Coronary artery (tissue), 2 donors: ENCODE data around the gene FGFR1OP2.

Experiments used
- DNase-seq: peaks from one replicate; pipeline ENCODE4 v3.0.0-alpha.2; 2017; ENCODE audit warnings: low spot score
- H3K27ac ChIP-seq, 2 donors: fragments of 200-600 bp; sonication (generic); one replicate each; pipeline ENCODE4 v1.5.1; 2016 to 2019
- H3K4me3 ChIP-seq: fragments of 200-600 bp; sonication (generic); 2 replicates; pipeline ENCODE4 v1.5.1; 2016; ENCODE audit warnings: mild to moderate bottlenecking, moderate library complexity
- TF ChIP-seq, protein P1 (sequence below): fragments of 200-600 bp; sonication (generic); IDR thresholded peaks from one replicate; pipeline ENCODE4 v1.5.1; 2019; ENCODE audit warnings: antibody characterized with exemption

Gene FGFR1OP2

DNA sequence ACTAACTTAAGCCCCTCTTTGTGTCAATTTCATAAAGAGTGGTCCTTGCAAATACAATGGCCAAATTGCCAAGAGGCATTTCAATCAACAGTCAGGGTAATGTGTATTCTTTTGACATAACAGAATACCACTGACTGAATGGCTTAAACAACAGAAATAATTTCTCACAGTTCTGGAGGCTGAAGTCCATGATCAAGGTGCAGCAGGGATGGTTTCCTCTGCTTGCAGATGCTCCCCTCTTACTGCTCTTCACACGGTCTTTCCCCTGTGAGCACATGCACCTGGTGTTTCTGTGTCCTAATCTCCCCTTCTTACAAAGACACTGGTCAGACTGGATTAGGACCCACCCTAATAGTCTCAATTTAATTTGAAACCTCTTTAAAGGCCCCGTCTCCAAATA, 31.9 kb downstream of the FGFR1OP2 start:
- TF ChIP-seq, protein P1, sequence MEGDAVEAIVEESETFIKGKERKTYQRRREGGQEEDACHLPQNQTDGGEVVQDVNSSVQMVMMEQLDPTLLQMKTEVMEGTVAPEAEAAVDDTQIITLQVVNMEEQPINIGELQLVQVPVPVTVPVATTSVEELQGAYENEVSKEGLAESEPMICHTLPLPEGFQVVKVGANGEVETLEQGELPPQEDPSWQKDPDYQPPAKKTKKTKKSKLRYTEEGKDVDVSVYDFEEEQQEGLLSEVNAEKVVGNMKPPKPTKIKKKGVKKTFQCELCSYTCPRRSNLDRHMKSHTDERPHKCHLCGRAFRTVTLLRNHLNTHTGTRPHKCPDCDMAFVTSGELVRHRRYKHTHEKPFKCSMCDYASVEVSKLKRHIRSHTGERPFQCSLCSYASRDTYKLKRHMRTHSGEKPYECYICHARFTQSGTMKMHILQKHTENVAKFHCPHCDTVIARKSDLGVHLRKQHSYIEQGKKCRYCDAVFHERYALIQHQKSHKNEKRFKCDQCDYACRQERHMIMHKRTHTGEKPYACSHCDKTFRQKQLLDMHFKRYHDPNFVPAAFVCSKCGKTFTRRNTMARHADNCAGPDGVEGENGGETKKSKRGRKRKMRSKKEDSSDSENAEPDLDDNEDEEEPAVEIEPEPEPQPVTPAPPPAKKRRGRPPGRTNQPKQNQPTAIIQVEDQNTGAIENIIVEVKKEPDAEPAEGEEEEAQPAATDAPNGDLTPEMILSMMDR = no peak
- DNase-seq = no peak
- H3K4me3 ChIP-seq = no peak overlapping the region
- no peak overlapping the region for H3K27ac ChIP-seq

GRCh38 chr12:26971963-26972362, 33.7 kb downstream of the FGFR1OP2 start:
- DNase-seq = no peak
- TF ChIP-seq, protein P1 = no peak
- H3K27ac ChIP-seq = no peak overlapping the region
- no peak overlapping the region for H3K4me3 ChIP-seq

DNA sequence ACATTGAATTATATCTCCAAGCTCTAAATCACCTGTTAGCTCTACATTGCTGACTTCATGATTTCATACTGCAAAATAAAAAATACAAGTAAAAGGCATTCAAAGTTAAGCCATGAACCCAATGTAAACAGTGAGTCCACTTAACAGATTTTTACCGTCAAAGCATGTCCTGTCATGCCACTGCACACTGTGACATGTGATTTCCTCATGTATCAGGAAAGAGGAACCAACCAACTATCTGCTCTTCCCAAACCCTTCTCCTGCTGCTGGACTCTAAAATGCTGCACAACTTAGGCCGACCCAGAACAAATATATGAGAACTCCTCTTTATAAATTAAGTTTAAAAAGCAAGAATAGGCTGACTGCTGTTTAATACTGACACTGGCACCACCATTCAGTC, 38.4 kb downstream of the FGFR1OP2 start:
- no peak overlapping the region for H3K27ac ChIP-seq
- no peak overlapping the region for H3K4me3 ChIP-seq
- TF ChIP-seq, protein P1 = no peak
- no peak for DNase-seq

- no peak overlapping the region for H3K27ac ChIP-seq
- TF ChIP-seq, protein P1 = no peak
- no peak for DNase-seq
These were observed 40.5 kb downstream of the FGFR1OP2 start for GRCh38 chr12:26978801-26979200.

DNA sequence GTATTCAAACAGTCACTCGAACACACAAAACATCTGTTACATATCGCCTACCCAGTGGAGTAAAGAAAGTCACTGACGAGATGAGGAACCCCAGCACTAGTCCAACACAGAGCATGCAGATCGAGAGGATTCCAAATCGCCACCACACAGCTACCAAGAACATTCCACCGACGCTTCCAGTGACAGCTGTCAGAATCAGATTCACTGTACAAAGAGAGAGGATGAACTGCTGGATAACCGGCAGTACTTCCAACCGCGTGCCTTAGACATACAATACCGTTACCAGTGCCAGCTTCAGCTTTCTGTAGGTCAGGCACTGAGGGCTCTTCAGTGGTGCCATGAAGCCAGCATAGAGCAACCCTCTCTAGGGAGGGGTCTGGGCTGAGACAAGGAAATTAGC, 41.5 kb downstream of the FGFR1OP2 start:
- no peak for DNase-seq
- H3K4me3 ChIP-seq = no peak overlapping the region

More at GRCh38 chr12:26978801-26979200, 40.5 kb downstream of the FGFR1OP2 start:
- H3K4me3 ChIP-seq = no peak overlapping the region

DNA sequence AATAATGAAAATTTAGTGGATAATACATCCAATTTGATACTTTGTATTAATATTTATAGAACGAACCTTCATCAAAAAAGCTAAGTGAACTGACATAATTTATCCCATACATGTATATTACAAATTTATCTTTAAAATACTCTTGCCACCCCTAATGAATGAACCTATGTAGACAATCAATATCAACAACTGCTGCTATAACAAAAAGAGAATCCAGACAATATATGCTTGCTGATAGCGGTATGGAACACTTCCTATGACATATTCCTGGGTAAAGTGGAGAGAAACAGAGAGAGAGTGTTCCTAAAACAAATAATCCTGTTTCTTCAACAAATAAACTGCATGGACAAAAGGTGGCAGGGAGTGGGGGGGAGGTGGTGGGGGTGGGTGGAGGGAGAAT, 44.6 kb downstream of the FGFR1OP2 start:
- no peak for DNase-seq
- no peak overlapping the region for H3K4me3 ChIP-seq
- no peak overlapping the region for H3K27ac ChIP-seq
- TF ChIP-seq, protein P1 = no peak

More for the DNA sequence above, 41.5 kb downstream of the FGFR1OP2 start:
- H3K27ac ChIP-seq = no peak overlapping the region
- TF ChIP-seq, protein P1 = no peak

DNA sequence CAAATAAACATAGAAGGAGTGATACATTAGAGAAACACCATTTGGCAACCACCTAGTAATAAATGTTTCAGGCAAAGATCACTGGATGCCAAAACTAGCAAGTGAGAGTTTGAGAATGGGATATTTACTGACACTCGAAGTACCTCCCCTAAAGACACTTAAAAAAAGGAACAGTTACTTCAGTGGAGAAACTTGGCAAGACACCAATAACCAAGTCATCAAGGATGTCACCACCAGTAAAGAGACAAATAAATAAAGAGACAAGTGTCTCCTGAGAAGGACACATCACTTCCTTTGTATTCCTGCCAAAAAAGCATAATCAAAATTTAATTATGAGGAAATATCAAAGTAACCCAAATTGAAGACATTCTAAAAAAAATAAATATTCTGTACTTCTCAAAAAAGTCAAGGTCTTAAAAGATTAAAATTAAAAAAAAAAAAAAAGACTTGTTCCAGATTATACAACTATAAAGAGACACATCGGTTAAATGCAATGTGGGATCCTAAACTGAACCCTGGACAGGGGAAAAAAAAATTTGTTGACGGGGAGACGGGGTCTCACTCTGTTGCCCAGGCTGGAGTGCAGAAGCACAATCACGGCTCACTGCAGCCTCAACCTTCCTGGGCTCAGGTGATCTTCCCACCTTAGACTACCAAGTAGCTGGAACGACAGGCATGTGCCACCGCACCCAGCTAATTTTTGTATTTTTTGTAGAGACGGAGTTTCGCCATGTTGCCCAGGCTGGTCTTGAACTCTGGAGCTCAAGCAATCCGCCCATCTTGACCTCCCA, 49.6 kb downstream of the FGFR1OP2 start:
- Histone ChIP-seq H3K4me3 (no peak overlapping the region), H3K27ac (no peak overlapping the region)
- no peak for DNase-seq
- TF ChIP-seq, protein P1 = no peak
